NCI-H774 (cell line): ENCODE results near the gene DNPH1.

Experiments
- DNase-seq: peaks from one replicate; lab custom pipeline; 2025; lab: John Stamatoyannopoulos, UW

DNPH1 gene

DNA sequence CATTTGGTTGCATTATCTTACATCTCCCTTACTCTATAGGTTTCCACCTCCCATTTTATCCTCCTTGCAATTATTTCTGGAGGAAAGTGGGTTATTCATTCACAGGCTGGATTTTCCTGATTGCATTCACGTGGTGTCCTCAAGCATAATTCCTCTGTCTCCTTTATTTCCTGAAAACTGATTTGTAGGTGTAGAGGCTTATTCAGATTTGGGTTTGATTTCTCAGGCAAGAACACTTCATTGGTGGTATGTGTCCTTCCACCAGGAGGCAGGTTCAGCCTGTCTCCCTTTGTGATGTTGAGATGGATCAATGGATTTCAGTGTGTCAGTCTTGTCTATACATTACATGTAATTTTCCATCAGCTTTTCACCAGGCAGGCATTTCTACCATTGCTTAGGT is 17.3 kb downstream of the DNPH1 start:
- DNase-seq, result no peak

- DNase-seq, result no peak
Measured at GRCh38 chr6:43207286-43207685, 22.0 kb downstream of the DNPH1 start.

GRCh38 chr6:43205849-43206248 is 23.4 kb downstream of the DNPH1 start:
- DNase-seq, result no peak

- DNase-seq, result no peak
Measured at GRCh38 chr6:43204271-43205105, 24.8 kb downstream of the DNPH1 start.

- DNase-seq, result no peak
Measured at GRCh38 chr6:43203718-43204095, 25.6 kb downstream of the DNPH1 start.

- DNase-seq, result no peak
Measured at GRCh38 chr6:43203029-43203717, 26.1 kb downstream of the DNPH1 start.

GRCh38 chr6:43202451-43202850 is 26.8 kb downstream of the DNPH1 start:
- DNase-seq, result no peak

GRCh38 chr6:43200541-43200940 is 28.7 kb downstream of the DNPH1 start:
- DNase-seq, result no peak

- no peak for DNase-seq
Measured at GRCh38 chr6:43199912-43200311, 29.4 kb downstream of the DNPH1 start.

- no peak for DNase-seq
Measured at GRCh38 chr6:43196337-43196736, 32.9 kb downstream of the DNPH1 start.

DNA sequence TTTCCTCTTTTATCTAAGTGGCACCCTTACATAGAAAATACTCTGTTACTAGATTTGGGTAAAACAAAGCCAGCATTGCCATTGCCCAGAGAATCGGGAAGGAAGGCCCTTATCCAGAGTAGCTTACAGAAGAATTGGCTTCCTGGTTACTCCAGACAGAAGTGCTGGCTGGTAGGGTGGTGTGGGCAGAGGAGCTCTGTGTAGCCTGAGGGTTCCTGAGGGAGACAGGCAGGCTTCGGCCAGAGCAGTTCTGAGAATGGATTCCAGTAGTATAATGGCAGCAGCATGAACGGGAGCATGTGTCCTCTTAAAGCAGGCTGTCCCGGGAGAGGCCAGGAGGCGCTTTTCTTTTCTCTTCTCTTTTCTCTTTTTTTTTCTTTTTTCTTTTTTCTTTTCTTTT is 35.4 kb downstream of the DNPH1 start:
- no peak for DNase-seq

GRCh38 chr6:43192911-43193310 is 36.4 kb downstream of the DNPH1 start:
- no peak for DNase-seq

DNA sequence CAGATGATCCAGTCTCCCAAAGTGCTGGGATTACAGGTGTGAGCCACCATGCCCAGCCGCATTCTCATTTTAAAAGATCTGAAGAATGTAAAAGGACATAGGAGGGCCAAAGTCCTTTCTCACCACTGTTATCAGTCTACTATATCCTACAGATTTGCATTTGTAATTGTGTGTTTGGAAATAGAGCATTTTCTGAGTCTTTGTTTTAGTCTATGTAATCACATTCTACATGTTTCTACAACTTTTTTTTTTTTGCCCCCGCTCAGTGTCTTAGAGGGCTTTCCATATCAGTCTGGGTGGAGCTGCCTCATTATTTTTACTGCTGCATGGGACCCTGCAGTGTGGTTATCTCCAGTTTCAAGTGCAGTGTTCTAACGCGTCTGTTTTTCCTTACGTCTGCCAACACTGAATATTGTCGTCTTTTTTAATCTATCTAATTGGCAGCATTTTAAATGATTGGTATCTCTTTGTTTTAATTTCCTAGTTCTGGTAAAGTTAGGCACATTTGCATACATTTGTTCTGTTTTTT is 39.4 kb downstream of the DNPH1 start:
- no peak for DNase-seq

DNA sequence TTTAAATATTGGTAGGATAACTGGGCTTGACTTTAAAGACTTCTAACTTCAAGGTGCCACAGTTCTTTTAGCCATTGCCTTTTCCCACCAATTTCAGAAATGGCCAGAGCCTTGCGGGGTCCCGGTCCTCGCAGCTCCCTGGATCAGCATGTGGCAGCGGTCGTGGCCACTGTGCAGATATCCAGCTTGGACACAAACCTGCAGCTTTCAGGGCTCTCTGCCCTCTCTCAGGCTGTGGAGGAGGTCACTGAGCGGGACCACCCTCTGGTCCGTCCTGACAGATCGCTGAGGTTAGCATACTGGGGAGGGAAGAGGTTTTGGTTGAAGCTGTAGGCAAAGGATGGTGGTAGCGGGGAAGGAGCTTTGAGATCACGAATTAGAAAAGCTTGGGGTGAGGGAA is 40.9 kb downstream of the DNPH1 start:
- no peak for DNase-seq

DNA sequence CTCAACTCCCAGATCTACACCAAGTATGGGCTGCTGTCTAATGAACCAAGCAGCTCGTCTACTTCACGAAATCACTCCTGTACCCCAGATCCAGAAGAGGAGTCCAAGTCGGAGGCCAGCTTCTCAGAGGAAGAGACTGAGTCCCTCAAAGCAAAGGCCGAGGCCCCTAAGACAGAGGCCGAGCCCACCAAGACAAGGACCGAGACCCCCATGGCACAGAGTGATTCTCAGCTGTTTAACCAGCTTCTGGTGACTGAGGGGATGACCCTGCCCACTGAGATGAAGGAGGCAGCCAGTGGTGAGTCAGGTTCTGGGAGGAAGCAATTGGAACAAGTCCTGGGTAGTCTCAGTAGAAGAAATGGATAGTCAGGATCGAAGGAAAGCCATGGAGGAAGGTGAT is 41.5 kb downstream of the DNPH1 start:
- DNase-seq, result no peak

DNA sequence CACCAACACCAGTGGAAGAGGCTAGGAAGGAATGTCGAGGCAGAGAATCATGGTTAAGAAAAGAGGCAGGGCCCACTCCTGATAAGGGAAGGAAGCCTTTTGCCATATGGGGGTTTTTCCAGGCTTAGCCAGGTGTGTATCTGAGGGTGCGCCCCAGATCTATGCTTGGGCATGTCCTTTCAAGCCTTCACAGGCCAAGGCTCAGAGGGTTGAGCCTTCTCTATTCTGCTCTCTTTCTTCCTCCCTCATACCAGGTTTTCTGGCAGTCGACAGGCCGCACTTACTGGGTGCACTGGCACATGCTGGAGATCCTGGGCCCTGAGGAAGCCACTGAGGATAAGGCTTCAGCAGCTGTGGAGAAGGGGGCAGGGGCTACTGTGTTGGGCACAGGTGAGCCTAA is 42.6 kb downstream of the DNPH1 start:
- DNase-seq, result no peak

DNA sequence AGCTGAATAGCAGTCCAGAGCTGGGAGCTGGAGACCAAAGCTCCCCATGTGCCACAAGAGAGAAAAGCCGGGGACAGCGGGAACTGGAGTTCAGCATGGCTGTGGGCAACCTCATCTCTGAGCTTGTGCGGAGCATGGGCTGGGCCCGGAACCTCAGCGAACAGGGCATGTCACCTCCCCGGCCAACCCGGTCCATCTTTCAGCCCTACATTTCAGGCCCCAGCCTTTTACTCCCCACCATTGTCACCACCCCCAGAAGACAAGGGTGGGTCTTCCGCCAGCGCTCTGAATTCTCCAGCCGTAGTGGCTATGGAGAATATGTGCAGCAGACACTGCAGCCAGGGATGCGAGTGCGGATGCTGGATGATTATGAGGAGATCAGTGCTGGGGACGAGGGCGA is 43.3 kb downstream of the DNPH1 start:
- no peak for DNase-seq

GRCh38 chr6:43185391-43185985 is 43.8 kb downstream of the DNPH1 start:
- DNase-seq, result no peak

GRCh38 chr6:43184268-43184985 is 44.9 kb downstream of the DNPH1 start:
- no peak for DNase-seq

- no peak for DNase-seq
Measured at GRCh38 chr6:43183441-43183840, 45.8 kb downstream of the DNPH1 start.

DNA sequence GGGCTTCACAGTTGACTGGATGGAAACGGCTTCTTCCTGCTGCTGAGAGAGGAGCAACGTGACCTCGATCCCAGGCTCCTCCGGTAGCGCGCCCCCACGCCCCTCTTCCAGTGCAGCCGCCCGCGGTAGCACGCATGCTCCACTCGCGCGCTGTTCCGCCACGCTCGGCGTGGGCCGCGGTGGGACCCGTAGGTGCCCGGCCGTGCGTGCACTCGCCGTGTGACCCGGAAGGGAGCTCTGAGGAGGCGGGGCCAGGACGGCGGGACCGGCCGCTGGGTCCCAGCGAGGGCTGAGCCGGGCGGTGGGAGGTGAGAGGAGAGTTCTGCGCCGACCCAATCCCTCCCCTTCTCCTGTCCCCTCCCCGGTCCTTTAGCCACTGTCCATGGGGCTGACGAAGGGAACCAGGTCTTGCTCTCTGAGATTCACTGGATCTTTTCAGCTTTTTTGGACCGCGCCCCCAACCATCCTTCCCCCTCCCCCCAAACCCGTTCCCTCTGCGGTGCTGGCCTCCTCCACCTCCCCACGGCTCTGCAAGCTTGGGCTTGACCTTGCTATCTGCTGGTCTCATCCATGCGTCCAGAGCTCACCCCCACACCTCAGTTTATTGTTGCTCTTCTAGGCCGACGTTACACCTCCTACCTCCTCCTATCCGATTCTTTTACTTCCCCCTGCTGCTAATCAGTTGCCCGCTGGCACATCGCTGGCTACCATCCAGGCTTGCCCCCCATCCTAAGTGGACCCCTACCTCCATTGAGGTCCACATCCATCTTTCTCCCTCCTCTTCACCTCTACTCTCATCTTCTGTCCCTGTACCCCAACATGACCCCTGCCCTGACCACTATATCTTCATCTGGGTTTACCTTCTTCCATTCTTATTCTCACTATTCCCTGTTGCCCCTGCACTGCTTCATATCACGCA is 47.1 kb downstream of the DNPH1 start, which contains the start of gene CUL9:
TSS of gene CUL9 (plus strand) at position 255 of the 919 bp plus-strand sequence. CDS start 2,115 bp downstream, outside the sequence.
- peak; percentile 78 for DNase-seq
